Cardiac septum (tissue), 1 donor: ENCODE data around the gene BOLA2. TPM values are rescaled to one million over a fixed set of nuclear protein-coding genes. Genes with fewer than 3 reads are reported as not detected.

ENCODE experiments used
- total RNA-seq: library from RNA; stranded (reverse); fragmentation: NEBNext Ultra II Directional; extraction: Animal tissue kit (Norgen Biotek cat#: 25700); gene quantifications from one replicate; pipeline ENCODE4 v1.2.1, GENCODE V29; 2021
- donor health status: DM: no; HTN: no; CAD: no.

BOLA2 gene
- total RNA-seq, 1 donor from 2014 or later, result 4.3 TPM

Other genes with a start within 250 kb of the BOLA2 start
- 0.59 TPM for gene NPIPB11, start 47.6 kb downstream of the BOLA2 start, total RNA-seq
- gene SLX1B, start 182 bp upstream of the BOLA2 start, total RNA-seq, result 4.4 TPM
- gene SULT1A4, start 5.6 kb upstream of the BOLA2 start, total RNA-seq, result 3.2 TPM
- gene NPIPB12, start 52.1 kb upstream of the BOLA2 start, total RNA-seq, result 17.4 TPM
- gene SPN, start 208.9 kb upstream of the BOLA2 start, total RNA-seq, result 3.1 TPM
- gene QPRT, start 224.8 kb upstream of the BOLA2 start, total RNA-seq, result 6.7 TPM